Measurements from ENCODE around the gene SPEG.

DNA sequence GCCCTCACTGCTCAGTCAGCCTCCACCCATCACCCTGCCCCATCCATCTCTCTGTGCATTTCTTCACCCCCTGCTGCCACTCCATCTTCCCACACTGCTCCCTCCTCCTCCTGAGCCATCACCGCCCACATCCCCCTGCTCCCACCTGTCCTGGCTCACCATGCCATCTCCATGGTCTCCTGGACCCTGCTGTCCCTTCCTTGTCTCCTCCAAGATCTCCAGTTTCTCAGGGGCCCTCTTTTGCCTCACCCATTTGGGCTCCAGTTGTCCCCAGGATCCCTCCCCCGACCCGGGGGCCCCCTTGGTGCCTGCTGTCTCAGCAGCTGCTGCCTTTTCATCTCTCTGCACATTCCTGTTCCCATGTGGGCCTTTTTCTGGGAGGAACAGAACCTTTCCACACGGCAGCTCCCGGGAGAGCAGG is 10.6 kb downstream of the SPEG start:
- TF ChIP-seq RARB (CRISPR knock-in tag; IDR thresholded peaks at IDR 0.05) = no peak
- TF ChIP-seq, protein P1, sequence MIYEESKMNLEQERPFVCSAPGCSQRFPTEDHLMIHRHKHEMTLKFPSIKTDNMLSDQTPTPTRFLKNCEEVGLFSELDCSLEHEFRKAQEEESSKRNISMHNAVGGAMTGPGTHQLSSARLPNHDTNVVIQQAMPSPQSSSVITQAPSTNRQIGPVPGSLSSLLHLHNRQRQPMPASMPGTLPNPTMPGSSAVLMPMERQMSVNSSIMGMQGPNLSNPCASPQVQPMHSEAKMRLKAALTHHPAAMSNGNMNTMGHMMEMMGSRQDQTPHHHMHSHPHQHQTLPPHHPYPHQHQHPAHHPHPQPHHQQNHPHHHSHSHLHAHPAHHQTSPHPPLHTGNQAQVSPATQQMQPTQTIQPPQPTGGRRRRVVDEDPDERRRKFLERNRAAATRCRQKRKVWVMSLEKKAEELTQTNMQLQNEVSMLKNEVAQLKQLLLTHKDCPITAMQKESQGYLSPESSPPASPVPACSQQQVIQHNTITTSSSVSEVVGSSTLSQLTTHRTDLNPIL (CRISPR knock-in tag; IDR thresholded peaks at IDR 0.05; ENCODE audit: low read depth) = no peak
- TF ChIP-seq ZC3H10 (CRISPR knock-in tag; IDR thresholded peaks at IDR 0.05) = no peak
- TF ChIP-seq ZFP30 (CRISPR knock-in tag; IDR thresholded peaks at IDR 0.05) = no peak
- TF ChIP-seq ISL1 (CRISPR knock-in tag; IDR thresholded peaks at IDR 0.05) = no peak
- no peak for TF ChIP-seq ESRRG (CRISPR knock-in tag; IDR thresholded peaks at IDR 0.05)
- TF ChIP-seq TOX (CRISPR knock-in tag; IDR thresholded peaks at IDR 0.05; ENCODE audit: borderline replicate concordance) = no peak

All from SK-N-SH treated with all-trans-retinoic acid at 6 μM for 48 hours (cell line).